Muscle of leg (tissue), 16 donors: ENCODE data around the gene FNDC11. TPM values are rescaled to one million over a fixed set of nuclear protein-coding genes. Genes with fewer than 3 reads are reported as not detected.
"Not testable (repeated sequence)": the region's sequence is repeated elsewhere in the genome, so short reads cannot be mapped to it uniquely, and the experiment has no call there.

Experiments
- DNase-seq: peaks from one replicate; pipeline ENCODE4 v3.0.0; 2013
- H3K27ac ChIP-seq: one replicate; pipeline ENCODE4 v1.5.1; 2013; ENCODE audit warnings: mild to moderate bottlenecking, low read length, control low read depth
- H3K27me3 ChIP-seq: one replicate; pipeline ENCODE4 v1.6.1; 2013; ENCODE audit warnings: low read length; ENCODE audit not compliant: control insufficient read depth, insufficient read depth
- H3K36me3 ChIP-seq: one replicate; pipeline ENCODE4 v1.6.1; 2013; ENCODE audit warnings: low read length; ENCODE audit not compliant: control insufficient read depth, insufficient read depth
- H3K4me1 ChIP-seq: one replicate; pipeline ENCODE4 v1.6.1; 2013; ENCODE audit warnings: low read length; ENCODE audit not compliant: control insufficient read depth, insufficient read depth
- H3K4me3 ChIP-seq: one replicate; pipeline ENCODE4 v1.5.1; 2013; ENCODE audit warnings: low read length, control low read depth
- H3K9me3 ChIP-seq: replicated peaks from 2 replicates; pipeline ENCODE4 v1.6.1; 2013; ENCODE audit warnings: low read depth, low read length; ENCODE audit not compliant: control insufficient read depth
- WGBS: methylation state at CpG from one replicate; pipeline ENCODE4 v1.1.5; 2013; ENCODE audit warnings: missing lambda C conversion rate; ENCODE audit not compliant: insufficient coverage; 5-methylcytosine and 5-hydroxymethylcytosine counted together
- long read RNA-seq, 11 donors: transcript quantifications; one replicate each; lab custom pipeline, GENCODE V29; 2026
- polyA plus RNA-seq, 8 donors: library from polyadenylated mRNA; unstranded; fragments of 120-200 nt; gene quantifications; one replicate each; pipeline versions ENCODE4 v1.2.1 to v1.2.3, GENCODE V29; 2013; ENCODE audit warnings: inconsistent platforms in 1 of 8, low replicate concordance in 1 of 8; ENCODE audit not compliant: insufficient read length in 8 of 8, insufficient read depth in 1 of 8
- total RNA-seq: library from RNA; stranded (reverse); fragments of 120-200 nt; gene quantifications from one replicate; pipeline ENCODE4 v1.2.4, GENCODE V29; 2013

Gene FNDC11
- 0.09 TPM for total RNA-seq
- polyA plus RNA-seq, result under 1 TPM; 0.07 to 0.31 (median 0.14) TPM
- long read RNA-seq, donor 1, result 0 reads
- long read RNA-seq, donor 2, result 0 reads
- long read RNA-seq, donor 3, result 0 reads
- long read RNA-seq, donor 4, result 0 reads
- long read RNA-seq, donor 5, result 0 reads
- long read RNA-seq, donor 6, result 0 reads
- long read RNA-seq, donor 7, result 0 reads
- long read RNA-seq, donor 8, result 0 reads
- long read RNA-seq, donor 9, result 0 reads
- long read RNA-seq, donor 10, result 0 reads
- long read RNA-seq, donor 11, result 0 reads

GRCh38 chr20:63553933-63554290, at the start of gene FNDC11:
TSS of gene FNDC11 (plus strand) at chr20:63554159. CDS start at chr20:63555664, 1,505 bp downstream.
- DNase-seq, result peak; percentile 52
- no peaks in the 10 kb centered on the region for H3K9me3 ChIP-seq
- peak within 1 kb of the TSS; percentile 50 for H3K4me3 ChIP-seq
- under 1% methylated on average over 27 of the region's 34 CpGs for WGBS
- H3K27ac ChIP-seq, result no peak within 1 kb of the TSS
- peaks cover 3% of the 10 kb centered on the region for H3K36me3 ChIP-seq
- H3K4me1 ChIP-seq, result peaks cover 28% of the 10 kb centered on the region
- H3K27me3 ChIP-seq, result peaks cover 42% of the 10 kb centered on the region

GRCh38 chr20:63504642-63505041, 49.3 kb upstream of the FNDC11 start:
- Histone ChIP-seq H3K9me3 (peaks cover 26% of the 10 kb centered on the region), H3K27ac (no peak overlapping the region), H3K4me1 (peaks cover 37% of the 10 kb centered on the region), H3K27me3 (peaks cover 23% of the 10 kb centered on the region), H3K4me3 (no peak overlapping the region), H3K36me3 (no peaks in the 10 kb centered on the region)
- DNase-seq, result no peak
- 53% methylated on average over 3 of the region's 9 CpGs for WGBS

- peaks cover 17% of the 10 kb centered on the region for H3K27me3 ChIP-seq
- DNase-seq, result no peak
Measured at GRCh38 chr20:63505281-63505680, 48.7 kb upstream of the FNDC11 start.

GRCh38 chr20:63505723-63506122, 48.2 kb upstream of the FNDC11 start:
- peaks cover 26% of the 10 kb centered on the region for H3K9me3 ChIP-seq
- DNase-seq, result no peak
- H3K4me1 ChIP-seq, result peaks cover 27% of the 10 kb centered on the region
- H3K36me3 ChIP-seq, result no peaks in the 10 kb centered on the region
- H3K4me3 ChIP-seq, result no peak overlapping the region
- WGBS, result 88% methylated on average over 6 of the region's 12 CpGs
- no peak overlapping the region for H3K27ac ChIP-seq
- H3K27me3 ChIP-seq, result peaks cover 16% of the 10 kb centered on the region

More at GRCh38 chr20:63505281-63505680, 48.7 kb upstream of the FNDC11 start:
- Histone ChIP-seq H3K4me1 (peaks cover 30% of the 10 kb centered on the region), H3K9me3 (peaks cover 26% of the 10 kb centered on the region), H3K36me3 (no peaks in the 10 kb centered on the region), H3K4me3 (no peak overlapping the region), H3K27ac (no peak overlapping the region)
- 82% methylated on average over 7 of the region's 8 CpGs for WGBS

- Histone ChIP-seq H3K4me3 (no peak overlapping the region), H3K4me1 (peaks cover 14% of the 10 kb centered on the region), H3K27ac (no peak overlapping the region), H3K36me3 (no peaks in the 10 kb centered on the region), H3K9me3 (peaks cover 26% of the 10 kb centered on the region), H3K27me3 (peaks cover 10% of the 10 kb centered on the region)
- no peak for DNase-seq
- 92% methylated on average over 29 of the region's 30 CpGs for WGBS
Measured at GRCh38 chr20:63507083-63507743, 46.7 kb upstream of the FNDC11 start.

- Histone ChIP-seq H3K27ac (no peak overlapping the region), H3K9me3 (peaks cover 26% of the 10 kb centered on the region), H3K4me1 (peaks cover 6% of the 10 kb centered on the region), H3K4me3 (no peak overlapping the region), H3K27me3 (peaks cover 9% of the 10 kb centered on the region), H3K36me3 (no peaks in the 10 kb centered on the region)
- WGBS, result 78% methylated on average over 31 of the region's 33 CpGs
- no peak for DNase-seq
Measured at GRCh38 chr20:63508072-63508768, 45.7 kb upstream of the FNDC11 start.

GRCh38 chr20:63509088-63509564, 44.8 kb upstream of the FNDC11 start:
- DNase-seq, result no peak
- H3K9me3 ChIP-seq, result peaks cover 26% of the 10 kb centered on the region
- no peak overlapping the region for H3K4me3 ChIP-seq
- no peak overlapping the region for H3K27ac ChIP-seq
- 85% methylated on average over 7 of the region's 9 CpGs for WGBS
- no peaks in the 10 kb centered on the region for H3K36me3 ChIP-seq
- peaks cover 9% of the 10 kb centered on the region for H3K27me3 ChIP-seq
- no peaks in the 10 kb centered on the region for H3K4me1 ChIP-seq

- 100% methylated on average over 1 of the region's 3 CpGs for WGBS
- no peak overlapping the region for H3K27ac ChIP-seq
Measured at GRCh38 chr20:63513207-63513606, 40.8 kb upstream of the FNDC11 start.

GRCh38 chr20:63514520-63514919, 39.4 kb upstream of the FNDC11 start:
- not testable (repeated sequence) for DNase-seq, H3K9me3 ChIP-seq, H3K4me3 ChIP-seq, H3K27ac ChIP-seq, H3K27me3 ChIP-seq
- H3K4me1 ChIP-seq, result peaks cover 16% of the 10 kb centered on the region
- H3K36me3 ChIP-seq, result peaks cover 10% of the 10 kb centered on the region
- no CpG with 5 or more reads among the region's 10 CpGs for WGBS

More at GRCh38 chr20:63513207-63513606, 40.8 kb upstream of the FNDC11 start:
- DNase-seq, result no peak
- peaks cover 3% of the 10 kb centered on the region for H3K9me3 ChIP-seq
- H3K27me3 ChIP-seq, result peaks cover 2% of the 10 kb centered on the region
- H3K36me3 ChIP-seq, result peaks cover 7% of the 10 kb centered on the region
- peaks cover 6% of the 10 kb centered on the region for H3K4me1 ChIP-seq
- H3K4me3 ChIP-seq, result no peak overlapping the region
